GM12878 (cell line): ENCODE results near the gene TPP2. TPM values are rescaled to one million over a fixed set of nuclear protein-coding genes. Genes with fewer than 3 reads are reported as not detected.

Experiments used
- ATAC-seq: fragments of 200-7000 bp; cut with Tn5 transposase; 3 replicates; pipeline ENCODE4 v1.9.1; 2020; ENCODE audit warnings: mild to moderate bottlenecking, moderate library complexity
- BruUV-seq: library from RNA; stranded (reverse); fragments of 400-500 nt; replicated peaks from 2 replicates; lab custom pipeline; 2021; lab: Mats Ljungman, UMichigan
- CTCF ChIA-PET: fragments of 300-600 bp; sonication (Branson Sonifier 250); formaldehyde crosslinking; extraction: SDS; loops from one replicate; lab custom pipeline; 2021; ENCODE audit warnings: inconsistent platforms; lab: Yijun Ruan, JAX
- POLR2A ChIA-PET: fragments of 350-600 bp; formaldehyde crosslinking; extraction: SDS; loops from one replicate; lab custom pipeline; 2021; ENCODE audit warnings: inconsistent platforms; lab: Charles Lee
- RAD21 ChIA-PET: fragments of 300-600 bp; sonication (Branson Sonifier 250); formaldehyde crosslinking; loops from one replicate; lab custom pipeline; 2023; ENCODE audit warnings: antibody characterized with exemption; ENCODE audit not compliant: unreplicated experiment; lab: Charles Lee
- SMC1A ChIA-PET: fragments of 300-600 bp; sonication (Branson Sonifier 250); formaldehyde crosslinking; loops from one replicate; lab custom pipeline; 2023; ENCODE audit not compliant: unreplicated experiment, uncharacterized antibody; lab: Charles Lee
- DNase-seq: peaks from one replicate; pipeline ENCODE4 v3.0.0-alpha.2; 2011; ENCODE audit warnings: low read depth, low spot score
- FAIRE-seq: peaks from 3 replicates; lab custom pipeline; 2011; peaks lifted over from hg19 to GRCh38; lab: Jason Lieb, UNC
- H2AFZ ChIP-seq: 2 replicates; pipeline ENCODE4 v1.6.0; 2011; ENCODE audit warnings: low read depth, low read length, control low read depth; ENCODE audit not compliant: control insufficient read depth
- H3K27ac ChIP-seq: 2 replicates; pipeline ENCODE4 v1.5.1; 2011; ENCODE audit warnings: control low read depth; ENCODE audit not compliant: control insufficient read depth, insufficient read depth
- H3K27me3 ChIP-seq, 2 experiments: replicated peaks in 1 of 2; 2 replicates each; pipeline versions ENCODE4 v1.6.0 to v1.6.1; 2011; ENCODE audit warnings: low read length in 1 of 2; ENCODE audit not compliant: control insufficient read depth in 2 of 2, insufficient read depth in 2 of 2
- H3K36me3 ChIP-seq, 2 experiments: 2 replicates each; pipeline ENCODE4 v1.5.1; 2011; ENCODE audit warnings: low read length in 1 of 2; ENCODE audit not compliant: control insufficient read depth in 2 of 2, insufficient read depth in 2 of 2
- H3K4me1 ChIP-seq: 2 replicates; pipeline ENCODE4 v1.6.1; 2011; ENCODE audit warnings: mild to moderate bottlenecking, low read length, moderate library complexity, mixed read lengths; ENCODE audit not compliant: control insufficient read depth, insufficient read depth
- H3K4me2 ChIP-seq: 2 replicates; pipeline ENCODE4 v1.6.0; 2011; ENCODE audit warnings: control low read depth; ENCODE audit not compliant: control insufficient read depth, insufficient read depth
- H3K4me3 ChIP-seq: fragments of 200-600 bp; sonication (generic); 2 replicates; pipeline ENCODE4 v1.5.1; 2016
- H3K79me2 ChIP-seq: 2 replicates; pipeline ENCODE4 v1.6.0; 2011; ENCODE audit warnings: low read length; ENCODE audit not compliant: control insufficient read depth, insufficient read depth
- H3K9ac ChIP-seq: 2 replicates; pipeline ENCODE4 v1.8.0; 2011; ENCODE audit warnings: low read length, control low read depth, mixed read lengths; ENCODE audit not compliant: control insufficient read depth, insufficient read depth
- H3K9me3 ChIP-seq: replicated peaks from 3 replicates; pipeline ENCODE4 v1.5.1; 2011; ENCODE audit warnings: mild to moderate bottlenecking, low read length; ENCODE audit not compliant: control insufficient read depth, insufficient read depth
- H4K20me1 ChIP-seq: 2 replicates; pipeline ENCODE4 v1.6.0; 2011; ENCODE audit not compliant: control insufficient read depth, insufficient read depth
- BMI1 ChIP-seq: fragments of 450-650 bp; IDR thresholded peaks from 2 replicates; pipeline ENCODE4 v1.6.1; 2016; ENCODE audit warnings: mild to moderate bottlenecking, moderate library complexity, borderline replicate concordance
- CHD4 ChIP-seq: fragments of 200-600 bp; sonication (generic); IDR thresholded peaks from 2 replicates; pipeline ENCODE4 v1.6.1; 2016; ENCODE audit warnings: mild to moderate bottlenecking
- CTCF ChIP-seq, 3 experiments: IDR thresholded peaks in 2 of 3; conservative IDR thresholded peaks in 1 of 3; 2 replicates each; pipeline ENCODE4 v1.5.1; 2011; ENCODE audit warnings: low read depth in 3 of 3, low read length in 3 of 3, mild to moderate bottlenecking in 3 of 3, control low read depth in 2 of 3, moderate library complexity in 2 of 3, inconsistent platforms in 1 of 3, mixed read lengths in 1 of 3; ENCODE audit not compliant: control insufficient read depth in 2 of 3, insufficient read depth in 1 of 3; ENCODE audit errors: extremely low read depth in 1 of 3
- HCFC1 ChIP-seq: fragments of 150-350 bp; IDR thresholded peaks from 2 replicates; pipeline ENCODE4 v1.6.1; 2014; ENCODE audit warnings: low read length
- MYB ChIP-seq: fragments of 150-350 bp; IDR thresholded peaks from 2 replicates; pipeline ENCODE4 v1.6.1; 2014; ENCODE audit warnings: mild to moderate bottlenecking, low read depth, low read length, borderline replicate concordance
- NKRF ChIP-seq: fragments of 450-650 bp; conservative IDR thresholded peaks from 2 replicates; pipeline ENCODE4 v1.6.1; 2017; ENCODE audit warnings: mild to moderate bottlenecking, moderate library complexity
- SPI1 ChIP-seq: IDR thresholded peaks from 2 replicates; pipeline ENCODE4 v1.6.1; 2011; ENCODE audit warnings: low read depth, mild to moderate bottlenecking, low read length, moderate library complexity, borderline replicate concordance; ENCODE audit not compliant: insufficient read depth
- SUZ12 ChIP-seq: fragments of 200-600 bp; sonication (generic); IDR thresholded peaks from one replicate; pipeline ENCODE4 v1.6.1; 2018; ENCODE audit warnings: antibody characterized with exemption, mild to moderate bottlenecking; ENCODE audit not compliant: unreplicated experiment
- ZBED1 ChIP-seq: IDR thresholded peaks from 2 replicates; pipeline ENCODE4 v1.6.1; 2016; ENCODE audit warnings: borderline replicate concordance
- ZBTB4 ChIP-seq: fragments of 450-650 bp; formaldehyde crosslinking; IDR thresholded peaks from 2 replicates; pipeline ENCODE4 v1.4.0; 2022; ENCODE audit warnings: mild to moderate bottlenecking, moderate library complexity
- ZNF24 ChIP-seq: fragments of 450-650 bp; IDR thresholded peaks from 2 replicates; pipeline ENCODE4 v1.6.1; 2017; ENCODE audit warnings: antibody characterized with exemption, mild to moderate bottlenecking
- ZNF622 ChIP-seq: fragments of 450-650 bp; IDR thresholded peaks from 2 replicates; pipeline ENCODE4 v1.6.1; 2017; ENCODE audit warnings: mild to moderate bottlenecking, inconsistent platforms
- ZNF687 ChIP-seq: fragments of 450-650 bp; IDR thresholded peaks from 2 replicates; pipeline ENCODE4 v1.6.1; 2017; ENCODE audit warnings: mild to moderate bottlenecking, moderate library complexity
- WGBS: methylation state at CpG from one replicate; pipeline ENCODE4 v1.1.6; 2016; ENCODE audit warnings: low lambda C conversion rate; ENCODE audit not compliant: insufficient replicate concordance, insufficient coverage; ENCODE audit errors: missing lambda C conversion rate; 5-methylcytosine and 5-hydroxymethylcytosine counted together
- in situ Hi-C: fragments of 300-500 bp; cut with MboI; formaldehyde crosslinking; loops from 9 replicates; pipeline ENCODE4 v1.14.3; 2018; ENCODE audit warnings: mixed read lengths
- intact Hi-C: fragments of 100-400 bp; cut with micrococcal nuclease; formaldehyde crosslinking; loops from one replicate; pipeline ENCODE4 v1.14.2; 2022; ENCODE audit not compliant: unreplicated experiment
- polyA plus RNA-seq, 11 experiments: library from polyadenylated mRNA; depleted of rRNA in 4 of 11; unstranded in 6 of 11; stranded (reverse) in 5 of 11; fragments of >200 nt; fragmentation: Nextera tagmentation in 4 of 11; fragmentation: Illumina TruSeq in 1 of 11; extraction: Ambion mirVana in 4 of 11; extraction: Trizol in 1 of 11; gene quantifications; 1 replicate in 1 of 11; 2 replicates in 10 of 11; pipeline versions ENCODE4 v1.2.1 to v1.2.3, GENCODE V29; 2011 to 2016; ENCODE audit warnings: inconsistent platforms in 2 of 11, missing spikeins in 2 of 11, low read depth in 1 of 11
- total RNA-seq, 4 experiments: library from RNA; depleted of rRNA in 3 of 4; stranded (reverse); fragments of >200 nt in 3 of 4; fragmentation: Illumina TruSeq in 1 of 4; extraction: Trizol in 1 of 4; gene quantifications; 2 replicates each; pipeline versions ENCODE4 v1.2.1 to v1.2.3, GENCODE V29; 2013 to 2021

TPP2 gene
- total and polyA plus RNA-seq, 10 of the 15 experiments (the other 5 are each of a cell fraction or from before 2014, with no cell fraction given) = 18.4 to 82.3 (median 55.4) TPM

GRCh38 chr13:102587916-102588315 lies 8.9 kb upstream of the TPP2 start:
- H2AFZ ChIP-seq = no peak overlapping the region
- SMC1A ChIA-PET = no interaction called here
- TF ChIP-seq SUZ12 (no peak), HCFC1 (no peak), ZBTB4 (CRISPR knock-in tag) (no peak), ZNF24 (no peak), ZNF687 (no peak), MYB (no peak), BMI1 (no peak), CHD4 (no peak), NKRF (no peak), CTCF (IDR thresholded peaks at IDR 0.05 in 2 of 3, conservative IDR thresholded peaks at IDR 0.05 in 1 of 3; ENCODE audit: control insufficient read depth in 2 of 3, extremely low read depth in 1 of 3, insufficient read depth in 1 of 3, low read depth in 3 of 3, low read length in 3 of 3) (no peak), SPI1 (no peak), ZNF622 (no peak), ZBED1 (no peak)

More at GRCh38 chr13:102587916-102588315, 8.9 kb upstream of the TPP2 start:
- 54% methylated on average over 2 of the region's 2 CpGs for WGBS
- no peak for FAIRE-seq
- in situ Hi-C loops (loop anchor here (25.0 kb wide), 1 partner anchor 549 kb away; no protein-coding TSS in a partner anchor), intact Hi-C loops (no loop called here)
- H3K79me2 ChIP-seq = no peaks in the 10 kb centered on the region
- CTCF ChIA-PET = interaction anchor here (0.6 kb wide), 1 partner anchor 11 kb away, joined by 3 read pairs; no protein-coding TSS in a partner anchor
- no peak for DNase-seq
- no peak overlapping the region for H3K27ac ChIP-seq
- no peaks in the 10 kb centered on the region for H3K27me3 ChIP-seq
- H3K9ac ChIP-seq = no peak overlapping the region
- no peak overlapping the region for H3K4me2 ChIP-seq
- H3K4me1 ChIP-seq = peaks cover 6% of the 10 kb centered on the region
- RAD21 ChIA-PET = no interaction called here
- no peak for ATAC-seq
- no TSS peak for BruUV-seq
- H4K20me1 ChIP-seq = no peaks in the 10 kb centered on the region
- no peak overlapping the region for H3K4me3 ChIP-seq
- H3K9me3 ChIP-seq = no peaks in the 10 kb centered on the region
- POLR2A ChIA-PET = no interaction called here
- H3K36me3 ChIP-seq = no peaks in the 10 kb centered on the region
